Cardiac ventricle fibroblast (primary cell): ENCODE measurements around the gene SYVN1. TPM values are rescaled to one million over a fixed set of nuclear protein-coding genes. Genes with fewer than 3 reads are reported as not detected.

Source experiments
- total RNA-seq: library from RNA; depleted of rRNA; stranded (reverse); fragments of >200 nt; gene quantifications from 2 replicates; pipeline ENCODE4 v1.2.3, GENCODE V29; 2015

SYVN1 gene
- total RNA-seq: 64.9 and 65.4 TPM in 2 replicates

GRCh38 chr11:65134240-65134951 lies at the start of gene SYVN1:
TSS of gene SYVN1 (minus strand) at chr11:65134519. CDS start at chr11:65133601, 918 bp downstream.

DNA sequence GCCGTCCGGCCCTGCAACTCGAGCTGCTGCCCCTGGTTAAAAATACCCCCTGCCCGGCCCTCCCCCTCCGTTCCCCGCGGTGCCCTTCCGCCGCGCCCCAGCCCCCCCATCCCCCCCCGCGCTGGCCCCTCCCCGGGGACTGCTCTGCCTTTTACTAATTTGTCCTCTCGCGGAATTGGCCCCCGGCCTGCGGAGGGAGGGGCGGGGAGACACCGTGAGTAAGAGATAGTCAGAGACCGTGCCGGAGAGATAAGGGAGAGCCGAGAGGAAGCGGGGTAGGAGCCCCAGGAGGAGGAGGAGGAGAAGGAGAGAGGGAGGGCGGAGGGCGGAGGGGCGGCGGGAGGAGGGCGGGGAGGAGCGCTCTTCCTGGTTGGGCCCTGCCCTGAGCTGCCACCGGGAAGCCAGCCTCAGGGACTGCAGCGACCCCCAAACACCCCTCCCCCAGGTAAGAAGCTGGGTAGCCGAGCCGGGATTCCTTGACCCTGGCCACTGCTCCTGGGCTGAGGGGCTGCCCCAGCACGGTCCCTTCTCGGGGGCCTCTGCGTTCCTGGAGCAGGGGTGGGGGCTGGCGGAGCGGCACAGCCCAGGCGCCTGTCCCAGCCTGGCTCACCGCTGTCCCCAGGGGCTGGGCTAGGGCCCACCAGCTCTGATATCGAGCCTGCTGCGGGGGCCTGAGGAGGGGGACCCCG lies 47.4 kb upstream of the SYVN1 start, which contains the start of gene CAPN1:
TSS of gene CAPN1 (plus strand) at position 360 of the 689 bp plus-strand sequence. CDS start 774 bp downstream, outside the sequence.

DNA sequence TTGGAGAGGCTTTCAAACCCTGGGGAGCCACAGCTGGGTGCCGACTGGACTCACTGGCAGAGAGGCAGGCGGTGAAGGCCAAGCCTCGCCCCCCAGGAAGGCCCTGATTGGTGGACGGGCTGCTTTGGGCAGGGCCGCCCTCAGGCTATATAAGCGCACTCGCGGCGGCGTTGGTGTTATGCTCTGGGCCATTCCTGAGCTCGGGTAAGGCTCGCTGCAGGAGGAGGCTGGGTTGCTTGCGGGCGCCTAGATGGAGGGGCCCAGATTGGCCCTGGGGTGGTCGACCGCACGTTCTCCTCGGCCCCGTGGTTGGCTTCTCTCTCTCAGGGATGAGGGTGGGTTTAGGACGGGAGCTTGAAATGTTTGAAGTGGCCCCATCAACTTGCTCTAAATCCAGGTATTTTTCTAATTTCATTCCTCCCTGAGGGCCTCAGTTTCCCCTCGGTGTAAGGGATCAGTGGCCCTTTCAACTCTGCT lies 35.8 kb upstream of the SYVN1 start, which contains the start of gene SPDYC:
TSS of gene SPDYC (plus strand) at position 176 of the 477 bp plus-strand sequence. CDS start 1,125 bp downstream, outside the sequence.

GRCh38 chr11:65121865-65122696 lies 12.2 kb downstream of the SYVN1 start, which contains the start of the genes FAU and MRPL49:
TSS of gene FAU (minus strand) at chr11:65122134. CDS start at chr11:65121813, 321 bp downstream.
TSS of gene MRPL49 (plus strand) at chr11:65122321. CDS start at chr11:65122347, 26 bp downstream.

GRCh38 chr11:65117206-65118096 lies 16.9 kb downstream of the SYVN1 start, which contains the start of gene ZNHIT2:
TSS of gene ZNHIT2 (minus strand) at chr11:65117701. CDS start at chr11:65117653, 48 bp downstream.

DNA sequence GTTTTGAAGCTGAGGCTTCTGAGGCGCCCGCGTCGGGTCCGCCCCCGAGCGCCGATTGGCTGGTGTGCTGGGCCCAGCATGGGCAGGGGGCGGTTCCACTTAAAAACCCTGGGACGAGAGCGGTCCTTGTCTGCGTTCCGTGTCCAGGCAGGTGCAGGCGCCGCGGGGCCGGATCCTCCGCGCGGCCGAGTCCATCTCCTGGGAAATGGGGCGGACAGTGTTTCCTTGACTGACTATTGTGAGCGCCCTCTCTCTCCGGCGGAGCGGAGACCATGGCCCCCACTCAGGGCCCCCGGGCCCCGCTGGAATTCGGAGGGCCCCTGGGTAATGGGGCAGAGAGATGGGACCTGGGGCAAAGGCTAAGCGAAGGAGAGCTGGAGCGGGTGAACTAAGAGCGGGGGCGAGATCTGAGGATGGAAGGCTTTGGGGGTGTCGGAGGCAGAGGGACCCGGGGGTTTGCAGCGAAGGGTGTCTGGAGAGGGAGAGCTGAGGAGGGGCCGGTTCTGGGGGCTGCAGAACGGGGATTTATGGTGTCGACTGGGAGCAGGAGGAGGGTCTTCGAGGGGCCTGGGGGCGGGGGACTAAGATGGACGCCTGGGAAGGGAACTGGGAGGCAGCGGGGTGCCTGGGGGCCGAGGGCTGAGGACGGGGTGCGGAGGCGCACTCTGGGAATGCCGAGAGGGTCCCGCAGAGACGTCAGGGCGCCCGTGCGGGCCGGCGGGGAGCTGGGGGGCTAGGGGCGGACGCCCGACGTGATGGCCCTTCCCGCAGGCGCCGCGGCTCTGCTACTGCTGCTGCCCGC lies 22.4 kb downstream of the SYVN1 start, which contains the start of gene TM7SF2:
TSS of gene TM7SF2 (plus strand) at position 129 of the 802 bp plus-strand sequence. CDS start at position 273, 144 bp downstream.

GRCh38 chr11:65095974-65096806 lies 38.1 kb downstream of the SYVN1 start, which contains the start of gene VPS51:
TSS of gene VPS51 (plus strand) at chr11:65096214. CDS start at chr11:65096251, 37 bp downstream.

GRCh38 chr11:65083834-65084597 lies 50.3 kb downstream of the SYVN1 start, which contains the start of the genes CDCA5 and ZFPL1:
TSS of gene CDCA5 (minus strand) at chr11:65084040. CDS start at chr11:65083978, 62 bp downstream.
TSS of gene ZFPL1 (plus strand) at chr11:65084222. CDS start at chr11:65084699, 477 bp downstream.

Other genes starting within 250 kb of the SYVN1 start
- gene ATG2A, start 217.3 kb downstream of the SYVN1 start, total RNA-seq: 22.7 and 24.6 TPM in 2 replicates
- 13.1 and 14.1 TPM in 2 replicates for gene PPP2R5B, start 209.8 kb downstream of the SYVN1 start, total RNA-seq
- not detected in 2 replicates for gene GPHA2, start 198.6 kb downstream of the SYVN1 start, total RNA-seq
- not detected in 2 replicates for gene MAJIN, start 162.4 kb downstream of the SYVN1 start, total RNA-seq
- not detected in 2 replicates for gene BATF2, start 137.5 kb downstream of the SYVN1 start, total RNA-seq
- 128 and 130 TPM in 2 replicates for gene ARL2, start 120.4 kb downstream of the SYVN1 start, total RNA-seq
- 12.8 and 12.9 TPM in 2 replicates for gene SNX15, start 107.1 kb downstream of the SYVN1 start, total RNA-seq
- gene SAC3D1, start 93.3 kb downstream of the SYVN1 start, total RNA-seq: 12.4 and 12.6 TPM in 2 replicates
- gene NAALADL1, start 76.0 kb downstream of the SYVN1 start, total RNA-seq: 17.6 and 21.8 TPM in 2 replicates
- 1.4 and 2.6 TPM in 2 replicates for gene CDCA5, start 50.5 kb downstream of the SYVN1 start, total RNA-seq
- 24.3 and 32.6 TPM in 2 replicates for gene ZFPL1, start 50.3 kb downstream of the SYVN1 start, total RNA-seq
- gene VPS51, start 38.3 kb downstream of the SYVN1 start, total RNA-seq: 325 and 679 TPM in 2 replicates
- gene TM7SF2, start 22.6 kb downstream of the SYVN1 start, total RNA-seq: 1.2 and 4.9 TPM in 2 replicates
- 13.9 and 14.3 TPM in 2 replicates for gene ZNHIT2, start 16.8 kb downstream of the SYVN1 start, total RNA-seq
- gene FAU, start 12.4 kb downstream of the SYVN1 start, total RNA-seq: 755 and 823 TPM in 2 replicates
- 45.5 and 47.6 TPM in 2 replicates for gene MRPL49, start 12.2 kb downstream of the SYVN1 start, total RNA-seq
- gene SPDYC, start 35.7 kb upstream of the SYVN1 start, total RNA-seq: not detected in 2 replicates
- gene CAPN1, start 47.4 kb upstream of the SYVN1 start, total RNA-seq: 126 and 205 TPM in 2 replicates
- 5.5 and 7.1 TPM in 2 replicates for gene POLA2, start 127.4 kb upstream of the SYVN1 start, total RNA-seq
- 26.9 and 27.3 TPM in 2 replicates for gene CDC42EP2, start 180.3 kb upstream of the SYVN1 start, total RNA-seq
- 41.3 and 47.1 TPM in 2 replicates for gene DPF2, start 199.3 kb upstream of the SYVN1 start, total RNA-seq
- gene TIGD3, start 220.2 kb upstream of the SYVN1 start, total RNA-seq: 0.37 TPM in 1 of 2 replicates, not detected in the other
- 3.9 and 5.4 TPM in 2 replicates for gene SLC25A45, start 248.1 kb upstream of the SYVN1 start, total RNA-seq